LNCaP clone FGC (cell line): ENCODE data around the gene PTPRM.

ENCODE experiments used
- DNase-seq: peaks from one replicate; pipeline ENCODE4 v3.0.0-alpha.2; 2011; ENCODE audit warnings: low read depth
- H3K4me3 ChIP-seq: 2 replicates; pipeline ENCODE4 v1.5.1; 2011; ENCODE audit warnings: mild to moderate bottlenecking, low read depth, low read length, control low read depth
- CTCF ChIP-seq: IDR thresholded peaks from 2 replicates; pipeline ENCODE4 v1.5.1; 2012; ENCODE audit warnings: mild to moderate bottlenecking; ENCODE audit not compliant: control insufficient read depth, insufficient read depth; ENCODE audit errors: extremely low read depth

PTPRM gene

GRCh38 chr18:8357320-8357719, 790.2 kb downstream of the PTPRM start:
- TF ChIP-seq CTCF, result no peak
- no peak for DNase-seq

GRCh38 chr18:8358033-8358765, 791.1 kb downstream of the PTPRM start:
- DNase-seq, result no peak
- TF ChIP-seq CTCF, result no peak
- H3K4me3 ChIP-seq, result no peak overlapping the region

More at GRCh38 chr18:8357320-8357719, 790.2 kb downstream of the PTPRM start:
- no peak overlapping the region for H3K4me3 ChIP-seq

GRCh38 chr18:8359076-8359475, 792.0 kb downstream of the PTPRM start:
- H3K4me3 ChIP-seq, result no peak overlapping the region
- peak; percentile 40 for TF ChIP-seq CTCF
- DNase-seq, result no peak

GRCh38 chr18:8359481-8359880, 792.4 kb downstream of the PTPRM start:
- no peak for DNase-seq
- no peak overlapping the region for H3K4me3 ChIP-seq
- TF ChIP-seq CTCF, result no peak

GRCh38 chr18:8361941-8362471, 794.9 kb downstream of the PTPRM start:
- no peak for TF ChIP-seq CTCF
- no peak for DNase-seq
- H3K4me3 ChIP-seq, result no peak overlapping the region

GRCh38 chr18:8362863-8363262, 795.7 kb downstream of the PTPRM start:
- no peak for TF ChIP-seq CTCF
- no peak for DNase-seq
- no peak overlapping the region for H3K4me3 ChIP-seq

- DNase-seq, result no peak
- no peak for TF ChIP-seq CTCF
- no peak overlapping the region for H3K4me3 ChIP-seq
Measured at GRCh38 chr18:8364385-8364784, 797.3 kb downstream of the PTPRM start.
